Testis (tissue), 2 donors: ENCODE results near the gene HEATR5A.

Source experiments
- POLR2A ChIP-seq: fragments of 450-650 bp; IDR thresholded peaks from one replicate; pipeline ENCODE4 v1.6.1; 2017; ENCODE audit warnings: antibody characterized with exemption, mild to moderate bottlenecking, moderate library complexity
- TF ChIP-seq, protein P1 (sequence below), 3 experiments: fragments of 450-650 bp in 2 of 3; fragments of 200-600 bp in 1 of 3; sonication (generic) in 1 of 3; IDR thresholded peaks; one replicate each; pipeline ENCODE4 v1.5.1; 2016 to 2019; ENCODE audit warnings: antibody characterized with exemption in 3 of 3, mild to moderate bottlenecking in 2 of 3, moderate library complexity in 1 of 3

DNA sequence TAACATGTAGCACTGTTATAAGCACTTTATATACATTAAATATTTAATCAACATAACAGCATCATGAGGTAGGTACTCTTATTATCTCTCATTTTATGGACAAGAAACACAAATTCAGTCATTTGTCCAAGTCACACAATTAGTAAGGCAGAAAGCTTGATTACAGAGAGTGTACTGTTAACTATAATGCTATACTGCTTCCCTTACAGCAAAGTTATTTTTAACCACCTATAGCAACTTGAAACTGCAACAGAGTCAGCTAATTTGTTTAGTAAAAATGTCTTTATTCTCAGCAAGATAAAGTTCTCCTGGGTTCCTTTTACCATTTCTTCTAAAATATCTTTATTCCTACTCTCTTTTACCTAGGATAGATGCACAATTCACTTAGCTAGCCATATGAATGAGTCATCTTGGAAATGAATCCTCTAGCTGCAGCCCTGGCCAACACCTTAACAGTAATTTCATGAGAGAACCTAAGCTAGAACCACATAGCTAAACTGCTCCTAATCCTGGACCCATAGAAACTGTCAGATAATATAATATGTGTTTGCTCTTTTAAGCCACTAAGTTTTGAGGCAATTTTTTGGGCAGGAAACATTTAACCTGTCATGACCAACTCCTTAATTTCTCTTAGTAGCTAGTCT lies 122.5 kb downstream of the HEATR5A start:
- TF ChIP-seq, protein P1, sequence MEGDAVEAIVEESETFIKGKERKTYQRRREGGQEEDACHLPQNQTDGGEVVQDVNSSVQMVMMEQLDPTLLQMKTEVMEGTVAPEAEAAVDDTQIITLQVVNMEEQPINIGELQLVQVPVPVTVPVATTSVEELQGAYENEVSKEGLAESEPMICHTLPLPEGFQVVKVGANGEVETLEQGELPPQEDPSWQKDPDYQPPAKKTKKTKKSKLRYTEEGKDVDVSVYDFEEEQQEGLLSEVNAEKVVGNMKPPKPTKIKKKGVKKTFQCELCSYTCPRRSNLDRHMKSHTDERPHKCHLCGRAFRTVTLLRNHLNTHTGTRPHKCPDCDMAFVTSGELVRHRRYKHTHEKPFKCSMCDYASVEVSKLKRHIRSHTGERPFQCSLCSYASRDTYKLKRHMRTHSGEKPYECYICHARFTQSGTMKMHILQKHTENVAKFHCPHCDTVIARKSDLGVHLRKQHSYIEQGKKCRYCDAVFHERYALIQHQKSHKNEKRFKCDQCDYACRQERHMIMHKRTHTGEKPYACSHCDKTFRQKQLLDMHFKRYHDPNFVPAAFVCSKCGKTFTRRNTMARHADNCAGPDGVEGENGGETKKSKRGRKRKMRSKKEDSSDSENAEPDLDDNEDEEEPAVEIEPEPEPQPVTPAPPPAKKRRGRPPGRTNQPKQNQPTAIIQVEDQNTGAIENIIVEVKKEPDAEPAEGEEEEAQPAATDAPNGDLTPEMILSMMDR (IDR thresholded peaks at IDR 0.05) = no peak
- TF ChIP-seq POLR2A = no peak
